H1 (cell line): ENCODE data around the gene CRYM. TPM values are rescaled to one million over a fixed set of nuclear protein-coding genes. Genes with fewer than 3 reads are reported as not detected.

Experiments used
- BCL11A ChIP-seq, 2 experiments: IDR thresholded peaks; one replicate each; pipeline ENCODE4 v1.6.1; 2011; ENCODE audit warnings: low read depth in 2 of 2, low read length in 2 of 2, mild to moderate bottlenecking in 2 of 2
- CHD1 ChIP-seq: IDR thresholded peaks from 2 replicates; pipeline ENCODE4 v1.6.1; 2012; ENCODE audit warnings: low read depth, low read length, improper control_type of control experiment
- CTCF ChIP-seq, 3 experiments: IDR thresholded peaks; 1 replicate in 2 of 3; 2 replicates in 1 of 3; pipeline versions ENCODE4 v1.5.1 to v1.6.1; 2011; ENCODE audit warnings: low read length in 3 of 3, mild to moderate bottlenecking in 3 of 3, inconsistent platforms in 2 of 3, low read depth in 1 of 3, moderate library complexity in 1 of 3; ENCODE audit not compliant: insufficient read depth in 1 of 3; ENCODE audit errors: control extremely low read depth in 1 of 3
- MAFK ChIP-seq: IDR thresholded peaks from 2 replicates; pipeline ENCODE4 v1.6.1; 2012; ENCODE audit warnings: low read depth, mild to moderate bottlenecking, improper control_type of control experiment, low read length
- NRF1 ChIP-seq: IDR thresholded peaks from 2 replicates; pipeline ENCODE4 v1.6.1; 2011; ENCODE audit warnings: mild to moderate bottlenecking, low read depth, low read length, improper control_type of control experiment
- RBBP5 ChIP-seq: IDR thresholded peaks from 2 replicates; pipeline ENCODE4 v1.7.1; 2012; ENCODE audit warnings: low read depth, mild to moderate bottlenecking, inconsistent platforms, low read length, moderate library complexity, borderline replicate concordance
- ZNF274 ChIP-seq: IDR thresholded peaks from 2 replicates; pipeline ENCODE4 v1.7.0; 2012; ENCODE audit warnings: low read length, borderline replicate concordance; ENCODE audit errors: extremely low read depth
- polyA plus RNA-seq, 7 experiments: library from polyadenylated mRNA; depleted of rRNA in 3 of 7; stranded (reverse) in 5 of 7; unstranded in 2 of 7; fragments of >200 nt in 5 of 7; fragments of 200-250 nt in 2 of 7; gene quantifications; 1 replicate in 5 of 7; 2 replicates in 1 of 7; 4 replicates in 1 of 7; pipeline versions ENCODE4 v1.2.1 to v1.2.3, GENCODE V29; 2011 to 2013; ENCODE audit warnings: missing spikeins in 2 of 7, mixed read lengths in 2 of 7
- total RNA-seq: library from RNA; stranded (reverse); fragmentation: NEBNext Ultra II Directional; extraction: Animal tissue kit (Norgen Biotek cat#: 25700); gene quantifications from 2 replicates; pipeline ENCODE4 v1.2.1, GENCODE V29; 2021

The CRYM gene
- total and polyA plus RNA-seq, 2 of the 8 experiments (the other 6 are each of a cell fraction or from before 2014, with no cell fraction given) = 12.9 to 40.4 TPM

- TF ChIP-seq CTCF (IDR thresholded peaks at IDR 0.05; ENCODE audit: control extremely low read depth in 1 of 3, insufficient read depth in 1 of 3, low read depth in 1 of 3, low read length in 3 of 3) = no peak
- no peak for TF ChIP-seq MAFK
- TF ChIP-seq BCL11A (IDR thresholded peaks at IDR 0.05; ENCODE audit: low read depth in 2 of 2, low read length in 2 of 2) = no peak
- TF ChIP-seq CHD1 = no peak
- no peak for TF ChIP-seq RBBP5
- no peak for TF ChIP-seq NRF1
- no peak for TF ChIP-seq ZNF274
These were observed 9.9 kb downstream of the CRYM start (continued) for GRCh38 chr16:21268236-21268635.
